IPS-NIHi11 (cell line): ENCODE measurements around the gene ICAM4.
"Not testable (repeated sequence)": the region's sequence is repeated elsewhere in the genome, so short reads cannot be mapped to it uniquely, and the experiment has no call there.

Source experiments
- DNase-seq: peaks from one replicate; pipeline ENCODE4 v3.0.0; 2012; ENCODE audit warnings: mixed read lengths, low spot score

ICAM4 gene

DNA sequence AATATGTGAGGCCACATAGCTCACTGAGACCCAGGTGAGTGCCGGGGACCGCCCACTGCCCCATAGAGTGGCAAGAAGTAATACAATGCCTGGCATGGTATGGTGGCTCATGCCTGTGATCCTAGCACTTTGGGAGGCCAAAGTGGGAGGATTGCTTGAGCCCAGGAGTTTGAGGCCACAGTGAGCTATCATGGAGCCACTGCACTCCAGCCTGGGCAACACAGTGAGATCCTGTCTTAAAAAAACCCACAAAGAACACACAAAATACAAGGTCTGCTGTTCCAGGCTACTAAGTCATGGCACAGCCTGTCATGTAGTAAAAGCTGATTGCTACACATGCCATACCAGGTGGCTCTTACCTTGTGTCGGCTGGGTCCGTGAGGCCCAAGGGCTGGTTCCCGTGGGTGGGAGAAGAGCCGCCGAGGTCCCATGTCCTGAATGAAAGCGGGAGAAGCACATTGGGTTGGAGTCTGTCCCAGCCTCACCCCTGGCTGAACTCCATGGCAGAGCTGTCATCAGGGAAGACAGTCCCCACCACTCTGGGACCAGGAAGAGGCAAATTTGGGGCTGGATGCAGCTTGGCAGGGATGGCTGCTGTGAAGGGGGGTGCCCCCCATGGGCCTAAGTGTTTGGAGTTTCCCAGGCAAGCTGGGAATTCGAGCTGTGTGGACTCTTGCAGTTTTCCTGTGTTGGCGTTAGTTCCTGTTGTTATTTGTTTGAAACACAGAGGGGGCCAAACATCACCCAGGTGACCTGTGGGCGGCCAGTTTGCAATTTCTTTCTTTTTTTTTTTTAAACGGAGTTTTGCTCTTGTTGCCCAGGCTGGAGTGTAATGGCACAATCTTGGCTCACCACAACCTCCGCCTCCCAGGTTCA, 32.3 kb downstream of the ICAM4 start:
- DNase-seq, result no peak

DNA sequence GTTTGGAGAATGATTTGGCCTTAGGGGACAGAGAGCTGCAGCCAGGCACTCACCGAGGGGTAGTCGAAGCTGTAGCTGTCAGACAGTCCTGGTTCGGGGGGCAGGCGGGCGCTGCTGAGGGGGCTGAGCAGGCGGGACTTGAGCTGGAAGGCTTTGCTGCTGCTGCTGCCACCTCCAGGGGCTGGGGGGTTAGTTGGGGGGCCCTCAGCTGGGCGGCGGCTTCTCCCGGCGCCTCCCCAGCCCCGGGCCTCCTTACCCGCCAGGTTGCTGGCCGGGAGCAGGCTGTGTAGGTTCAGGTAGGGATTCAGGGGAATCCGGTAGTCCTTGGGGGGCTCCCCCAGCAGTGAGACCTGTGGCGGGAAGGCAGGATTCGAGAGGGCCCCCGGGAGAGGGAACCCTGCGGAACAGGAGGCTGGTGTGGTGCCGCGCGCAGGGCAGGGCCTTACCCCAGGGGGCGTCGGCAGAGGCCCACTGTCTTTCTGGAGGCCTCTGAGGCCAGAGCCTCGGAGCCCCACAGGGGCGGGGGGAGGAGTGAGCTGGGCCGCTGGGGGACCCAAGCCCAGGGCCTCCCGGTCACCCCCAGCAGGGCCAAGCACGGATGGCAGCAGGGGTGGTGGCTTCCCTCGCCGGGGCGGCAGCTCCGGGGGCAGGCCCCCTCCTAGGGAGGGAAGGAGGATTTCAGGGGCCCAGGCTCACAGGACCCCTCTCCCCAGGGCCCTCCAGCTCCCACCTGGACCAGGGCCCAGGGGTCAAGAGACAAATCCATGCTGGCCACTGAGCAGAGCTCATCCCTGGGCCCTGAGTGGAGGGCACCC, 34.1 kb downstream of the ICAM4 start:
- no peak for DNase-seq

- DNase-seq, result no peak
Measured at GRCh38 chr19:10321417-10321797, 34.7 kb downstream of the ICAM4 start.

GRCh38 chr19:10321874-10322835, 35.4 kb downstream of the ICAM4 start:
- no peak for DNase-seq

DNA sequence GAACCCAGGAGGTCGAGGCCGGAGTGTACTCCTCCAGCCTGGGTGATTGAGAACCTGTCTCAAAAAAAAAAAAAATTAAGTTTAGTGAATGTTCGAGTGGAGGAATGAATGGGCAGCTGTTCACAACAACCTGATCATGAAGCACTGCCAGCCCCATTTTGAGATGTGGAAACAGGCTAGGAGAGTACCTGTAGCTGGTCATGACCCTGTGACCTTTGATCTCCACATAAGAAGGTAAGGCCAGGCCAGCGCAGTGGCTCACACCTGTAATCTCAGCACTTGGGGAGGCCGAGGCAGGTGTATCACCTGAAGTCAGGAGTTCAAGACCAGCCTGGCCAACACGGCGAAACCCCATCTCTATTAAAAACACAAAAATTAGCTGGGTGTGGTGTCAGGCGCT, 39.0 kb downstream of the ICAM4 start:
- no peak for DNase-seq

GRCh38 chr19:10327793-10328192, 41.0 kb downstream of the ICAM4 start:
- no peak for DNase-seq

DNA sequence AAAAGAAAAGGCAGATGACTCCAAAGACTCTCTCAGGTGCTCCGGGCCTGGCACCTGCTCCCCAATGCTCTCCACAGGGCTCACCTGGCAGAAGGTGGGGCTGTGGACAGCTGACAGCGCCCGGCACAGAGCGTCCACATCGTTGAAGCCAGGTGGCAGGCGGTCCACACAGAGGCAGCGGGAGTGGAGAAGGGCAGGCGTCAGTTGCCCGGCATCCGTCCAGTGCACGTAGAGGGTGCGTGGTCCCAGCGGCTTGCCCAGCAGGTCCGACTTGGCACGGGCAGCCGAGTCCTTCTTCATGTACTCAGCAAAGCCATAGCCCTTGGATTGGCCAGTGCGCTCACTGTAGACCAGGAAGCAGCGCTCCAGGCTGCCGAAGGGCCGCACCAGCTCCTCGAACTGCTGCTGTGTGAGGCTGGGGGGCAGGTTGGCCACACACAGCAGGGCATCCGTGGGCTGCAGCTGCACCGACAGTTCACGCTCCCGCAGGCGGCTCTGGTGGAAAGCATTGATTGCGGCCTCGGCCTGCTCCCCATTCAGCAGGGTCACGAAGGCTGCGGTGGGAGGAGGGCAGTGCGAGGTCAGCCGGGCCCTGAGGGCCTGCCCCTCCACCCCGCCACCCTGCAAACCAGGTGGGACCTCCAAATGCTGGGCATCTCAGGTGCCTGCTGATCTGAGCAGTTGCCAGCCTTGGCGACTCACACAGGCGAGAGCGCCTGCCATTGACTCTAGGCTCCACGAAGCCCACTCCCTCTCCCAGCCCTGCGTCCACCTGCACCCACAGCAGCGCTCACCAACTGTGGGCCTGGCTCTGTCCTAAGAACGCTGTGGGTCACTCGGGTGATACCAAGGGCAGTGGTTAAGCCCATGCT, 42.0 kb downstream of the ICAM4 start:
- no peak for DNase-seq

DNA sequence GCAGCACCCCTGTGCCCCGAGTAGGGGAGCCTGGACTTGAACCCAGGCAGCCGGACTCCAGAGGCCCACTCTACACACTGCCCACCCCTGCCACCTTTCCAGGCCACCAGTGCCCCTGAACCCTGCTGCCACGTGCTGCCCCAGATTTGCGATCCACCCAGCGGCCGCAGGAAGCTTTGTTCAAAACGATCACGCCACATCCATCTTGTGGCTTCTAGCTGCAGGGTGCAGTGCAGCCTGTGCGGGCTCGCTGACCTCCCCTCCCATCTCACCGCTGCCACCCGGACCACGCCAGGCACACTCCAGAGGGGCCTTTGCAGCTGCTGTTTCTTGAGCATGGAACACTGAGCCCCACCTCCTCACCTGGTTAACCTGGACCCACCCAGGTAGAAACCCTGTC, 42.8 kb downstream of the ICAM4 start:
- no peak for DNase-seq

GRCh38 chr19:10332158-10332964, 45.6 kb downstream of the ICAM4 start:
- no peak for DNase-seq

DNA sequence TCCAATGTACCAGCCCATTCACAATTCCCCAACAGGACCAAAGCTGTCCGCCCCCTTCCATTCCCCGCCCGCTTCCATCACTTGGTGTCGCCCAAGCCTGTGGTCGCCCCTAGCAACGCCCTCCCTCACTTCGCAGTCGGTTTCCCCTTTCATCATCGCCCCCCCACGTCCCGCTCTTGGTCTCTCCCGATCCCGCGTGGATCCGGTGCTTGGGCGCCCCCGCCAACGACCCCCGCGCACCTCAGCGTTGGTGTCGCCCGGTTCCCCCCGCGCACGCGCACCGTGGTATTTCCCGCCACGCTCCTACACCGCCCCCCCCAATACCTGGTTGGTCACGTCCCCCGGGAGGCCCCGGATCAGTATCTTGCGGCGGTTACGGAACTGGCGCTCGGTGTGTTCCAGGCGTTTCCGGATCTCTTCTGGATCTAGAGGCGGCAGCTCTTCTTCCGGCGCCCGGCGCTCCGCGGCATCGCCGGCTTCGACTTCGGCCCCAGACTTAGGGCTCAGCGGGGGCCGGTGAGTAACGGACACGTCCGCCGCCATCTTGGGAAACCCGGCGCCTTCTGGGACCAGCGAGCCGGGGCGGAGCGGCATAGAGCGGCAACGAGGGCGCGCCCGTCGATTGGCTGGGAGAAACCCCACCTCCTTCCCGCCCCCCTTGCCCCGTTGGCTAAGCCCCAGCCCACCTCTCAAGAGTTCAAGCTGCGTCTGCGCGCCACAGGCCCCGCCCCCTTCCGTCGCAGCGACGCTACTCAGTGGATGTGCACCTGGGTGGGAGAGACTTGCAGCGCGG, 46.4 kb downstream of the ICAM4 start, which contains the start of gene RAVER1:
Gene RAVER1 (minus strand): TSS at position 565 of the 793 bp plus-strand sequence. CDS start 22 bp downstream, at position 543.
- peak; percentile 99 for DNase-seq

- DNase-seq, result no peak
Measured at GRCh38 chr19:10333758-10334587, 47.2 kb downstream of the ICAM4 start.

- DNase-seq, result peak; percentile 88
Measured at GRCh38 chr19:10334588-10335351, 48.0 kb downstream of the ICAM4 start.

DNA sequence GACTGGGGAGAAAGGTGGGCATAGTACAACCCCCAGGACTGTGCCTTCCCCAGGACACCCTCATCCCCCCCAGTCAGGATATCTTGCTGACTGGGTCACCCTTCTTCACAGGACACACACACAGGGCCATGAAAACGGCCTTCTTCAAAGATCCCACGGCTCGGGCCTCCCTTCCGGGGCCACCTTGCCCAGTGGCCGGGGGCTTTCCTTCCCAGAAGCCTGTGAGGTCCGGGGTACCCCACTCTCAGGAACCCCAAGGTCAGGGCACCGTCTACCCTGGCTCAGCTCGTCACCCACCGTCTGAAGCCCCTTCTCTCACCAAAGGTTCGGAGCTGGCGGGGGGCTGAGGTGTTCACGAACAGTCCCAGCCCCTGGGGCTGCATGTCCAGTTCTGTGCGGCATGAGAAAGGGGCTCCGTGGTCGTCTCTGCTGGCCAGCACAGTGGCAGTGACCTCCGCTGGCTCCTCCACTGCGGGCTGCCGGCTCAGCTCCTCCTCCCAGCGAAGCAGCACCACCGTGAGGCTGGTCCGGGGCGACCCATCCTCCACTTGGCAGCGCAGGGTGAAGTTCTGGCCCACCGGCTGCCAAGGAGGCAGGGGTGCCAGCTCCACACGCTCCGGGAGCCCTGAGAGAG, 48.7 kb downstream of the ICAM4 start:
- DNase-seq, result peak; percentile 33

- DNase-seq, result not testable (repeated sequence)
Measured at GRCh38 chr19:10336725-10337124, 50.0 kb downstream of the ICAM4 start.
